ENCODE measurements around the gene ETFDH.

GRCh38 chr4:158652920-158653319 lies 19.2 kb upstream of the ETFDH start:
- TF ChIP-seq, protein P1, sequence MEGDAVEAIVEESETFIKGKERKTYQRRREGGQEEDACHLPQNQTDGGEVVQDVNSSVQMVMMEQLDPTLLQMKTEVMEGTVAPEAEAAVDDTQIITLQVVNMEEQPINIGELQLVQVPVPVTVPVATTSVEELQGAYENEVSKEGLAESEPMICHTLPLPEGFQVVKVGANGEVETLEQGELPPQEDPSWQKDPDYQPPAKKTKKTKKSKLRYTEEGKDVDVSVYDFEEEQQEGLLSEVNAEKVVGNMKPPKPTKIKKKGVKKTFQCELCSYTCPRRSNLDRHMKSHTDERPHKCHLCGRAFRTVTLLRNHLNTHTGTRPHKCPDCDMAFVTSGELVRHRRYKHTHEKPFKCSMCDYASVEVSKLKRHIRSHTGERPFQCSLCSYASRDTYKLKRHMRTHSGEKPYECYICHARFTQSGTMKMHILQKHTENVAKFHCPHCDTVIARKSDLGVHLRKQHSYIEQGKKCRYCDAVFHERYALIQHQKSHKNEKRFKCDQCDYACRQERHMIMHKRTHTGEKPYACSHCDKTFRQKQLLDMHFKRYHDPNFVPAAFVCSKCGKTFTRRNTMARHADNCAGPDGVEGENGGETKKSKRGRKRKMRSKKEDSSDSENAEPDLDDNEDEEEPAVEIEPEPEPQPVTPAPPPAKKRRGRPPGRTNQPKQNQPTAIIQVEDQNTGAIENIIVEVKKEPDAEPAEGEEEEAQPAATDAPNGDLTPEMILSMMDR (tag by site-specific recombination; IDR thresholded peaks at IDR 0.05), result no peak
- no peak for TF ChIP-seq PATZ1 (tag by site-specific recombination; IDR thresholded peaks at IDR 0.05)
- no peak for TF ChIP-seq ZIC2 (tag by site-specific recombination; IDR thresholded peaks at IDR 0.05)
- TF ChIP-seq MEIS1 (CRISPR knock-in tag; IDR thresholded peaks at IDR 0.05; ENCODE audit: borderline replicate concordance), result no peak
- no peak for TF ChIP-seq ZNF311 (tag by site-specific recombination; IDR thresholded peaks at IDR 0.05; ENCODE audit: borderline replicate concordance)
- TF ChIP-seq BCL11A (tag by site-specific recombination; IDR thresholded peaks at IDR 0.05; ENCODE audit: low read depth), result no peak
- TF ChIP-seq ZNF610 (tag by site-specific recombination; IDR thresholded peaks at IDR 0.05; ENCODE audit: borderline replicate concordance), result no peak
- TF ChIP-seq ZEB2 (tag by site-specific recombination; IDR thresholded peaks at IDR 0.05), result no peak
- TF ChIP-seq ZBTB48 (tag by site-specific recombination; IDR thresholded peaks at IDR 0.05), result no peak
- no peak for TF ChIP-seq ZSCAN5A (tag by site-specific recombination; IDR thresholded peaks at IDR 0.05)
- TF ChIP-seq, protein P2, sequence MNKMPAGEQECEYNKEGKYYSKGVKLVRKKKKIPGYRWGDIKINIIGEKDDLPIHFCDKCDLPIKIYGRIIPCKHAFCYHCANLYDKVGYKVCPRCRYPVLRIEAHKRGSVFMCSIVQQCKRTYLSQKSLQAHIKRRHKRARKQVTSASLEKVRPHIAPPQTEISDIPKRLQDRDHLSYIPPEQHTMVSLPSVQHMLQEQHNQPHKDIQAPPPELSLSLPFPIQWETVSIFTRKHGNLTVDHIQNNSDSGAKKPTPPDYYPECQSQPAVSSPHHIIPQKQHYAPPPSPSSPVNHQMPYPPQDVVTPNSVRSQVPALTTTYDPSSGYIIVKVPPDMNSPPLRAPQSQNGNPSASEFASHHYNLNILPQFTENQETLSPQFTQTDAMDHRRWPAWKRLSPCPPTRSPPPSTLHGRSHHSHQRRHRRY (tag by site-specific recombination; IDR thresholded peaks at IDR 0.05), result no peak
